Stimulated activated CD4-positive, alpha-beta T cell treated with anti-CD3 and anti-CD28 coated beads, Interleukin-1b, Interleukin-23, amount 100 ng/mL, for 48 hours (primary cell): Measurements from ENCODE around the gene RPS6KA5.
A peak's percentile ranks its signal among the peaks of the same experiment; 100 is the strongest.

Source experiments
- DNase-seq: peaks from one replicate; pipeline ENCODE4 v3.0.0-alpha.2; 2020

The RPS6KA5 gene

GRCh38 chr14:90922141-90922540, 138.3 kb downstream of the RPS6KA5 start:
- no peak for DNase-seq

- no peak for DNase-seq
Observed at GRCh38 chr14:90911121-90911520, 149.3 kb downstream of the RPS6KA5 start.

GRCh38 chr14:90907178-90907577, 153.3 kb downstream of the RPS6KA5 start:
- no peak for DNase-seq

DNA sequence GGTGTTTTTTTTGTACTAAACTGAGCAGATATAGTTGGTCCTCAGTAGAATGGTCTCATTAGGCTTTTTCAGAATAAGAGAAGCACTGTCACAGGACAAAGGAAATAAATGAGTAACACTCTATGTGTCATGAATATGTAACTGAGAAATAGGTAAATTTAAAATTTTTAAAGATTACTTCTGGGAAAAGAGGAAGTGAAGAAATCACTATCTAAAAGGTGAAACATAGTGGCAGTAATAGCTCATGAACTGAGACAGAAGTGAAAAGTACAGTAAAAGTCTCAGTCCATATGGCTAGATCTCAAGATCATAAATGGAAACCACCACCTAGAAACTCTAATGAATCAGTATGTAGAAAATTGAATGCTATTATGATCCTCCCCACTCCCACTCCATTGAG, 154.9 kb downstream of the RPS6KA5 start:
- no peak for DNase-seq

DNA sequence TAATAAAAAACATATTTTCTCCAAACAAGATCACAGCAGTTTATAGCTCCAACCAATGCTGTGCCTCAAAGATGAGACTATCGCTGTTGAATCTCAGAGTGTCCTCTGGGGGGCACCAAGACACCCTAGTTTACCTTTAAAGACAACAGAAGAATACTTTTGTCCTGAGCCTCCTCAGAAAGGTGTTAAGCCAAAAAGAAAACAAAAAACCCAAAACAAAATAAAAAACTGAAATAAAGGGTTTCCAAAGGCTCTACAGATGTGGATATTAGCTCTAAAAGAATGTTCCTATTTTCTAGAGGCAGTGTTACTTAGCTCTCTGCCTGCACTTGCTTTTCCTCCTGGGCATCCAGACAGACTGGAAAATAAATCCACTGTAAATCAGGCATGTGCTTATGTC, 157.3 kb downstream of the RPS6KA5 start:
- DNase-seq, result peak; percentile 41

DNA sequence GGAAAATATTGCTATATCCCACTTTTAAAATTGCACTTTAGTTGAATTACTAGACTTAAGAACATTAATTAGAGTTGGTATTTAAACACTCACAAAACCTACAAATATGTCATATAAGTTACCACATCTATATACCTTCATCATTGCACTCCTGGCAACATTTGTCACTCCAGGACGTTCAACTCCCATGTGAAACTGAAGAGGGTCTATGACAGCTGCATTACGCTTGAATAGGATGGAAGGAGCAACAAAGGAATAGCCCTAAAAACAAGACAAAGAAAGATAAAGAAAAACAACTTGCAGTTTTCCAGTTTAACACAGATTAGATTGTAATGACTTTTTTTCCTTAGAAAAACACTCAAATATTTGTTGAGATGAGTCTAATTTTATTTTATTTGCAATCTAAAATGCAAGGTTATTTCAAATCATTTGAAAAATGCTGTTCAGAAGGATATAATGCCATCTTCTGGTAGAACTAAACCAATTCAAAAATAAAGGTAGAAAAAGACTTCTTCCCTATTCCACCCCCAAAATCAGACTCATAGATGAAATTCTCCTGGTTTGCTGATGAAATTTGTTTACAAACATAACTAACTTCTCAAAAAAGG, 159.9 kb downstream of the RPS6KA5 start:
- no peak for DNase-seq

DNA sequence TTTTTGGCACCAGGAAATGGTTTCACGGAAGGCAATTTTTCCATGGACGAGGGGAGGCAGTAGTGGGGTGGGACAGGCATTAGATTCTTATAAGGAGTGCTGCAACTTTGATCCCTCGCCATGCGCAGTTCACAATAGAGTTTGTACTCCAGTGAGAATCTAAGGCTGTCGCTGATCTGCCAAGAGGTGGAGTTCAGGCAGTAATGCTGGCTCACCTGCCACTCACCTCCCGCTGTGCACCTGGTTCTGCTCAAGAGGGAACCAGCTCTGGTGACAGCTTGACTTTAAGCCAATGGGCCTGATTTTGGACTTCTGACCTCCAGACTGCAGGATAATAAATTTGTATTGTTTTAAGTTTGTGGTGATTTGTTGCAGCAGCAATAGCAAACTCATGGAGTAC, 163.4 kb downstream of the RPS6KA5 start:
- no peak for DNase-seq

DNA sequence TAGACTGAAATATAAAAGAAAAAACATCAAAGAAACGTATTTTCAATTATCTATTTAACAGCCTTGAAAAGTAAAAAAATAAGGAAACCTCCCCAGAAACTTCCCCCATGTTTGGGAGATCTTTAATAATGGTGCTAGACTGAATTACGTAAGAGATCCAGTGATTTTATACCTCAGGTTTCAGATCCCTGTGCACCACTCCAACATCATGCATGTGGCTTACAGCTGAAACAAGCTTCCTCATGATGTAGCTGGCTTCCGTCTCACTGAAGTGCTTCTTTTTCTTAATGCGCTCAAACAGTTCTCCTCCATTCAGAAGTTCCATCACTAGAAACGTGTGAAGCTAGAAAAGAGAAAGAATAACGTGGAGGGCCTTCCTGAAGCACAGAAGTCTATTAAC, 166.2 kb downstream of the RPS6KA5 start:
- no peak for DNase-seq

DNA sequence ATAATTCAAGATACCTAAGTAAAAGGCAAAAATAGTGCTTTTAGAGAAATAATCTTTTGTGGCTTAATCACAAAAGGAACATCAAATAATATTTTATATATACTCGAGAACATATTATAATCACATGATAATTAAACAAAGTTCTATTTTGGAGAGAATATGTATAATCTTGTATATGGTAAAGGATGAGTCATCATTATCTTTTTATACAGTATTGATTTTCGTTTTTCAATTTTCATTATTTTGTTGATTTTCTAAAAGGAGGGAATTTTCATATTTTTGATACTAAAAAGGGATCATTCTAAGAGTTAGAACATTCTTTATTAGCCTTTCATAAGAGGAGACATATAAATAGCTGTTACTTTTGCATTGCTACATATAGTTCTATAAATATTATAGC, 166.9 kb downstream of the RPS6KA5 start:
- no peak for DNase-seq

- DNase-seq, result no peak
Observed at GRCh38 chr14:90892970-90893369, 167.5 kb downstream of the RPS6KA5 start.

DNA sequence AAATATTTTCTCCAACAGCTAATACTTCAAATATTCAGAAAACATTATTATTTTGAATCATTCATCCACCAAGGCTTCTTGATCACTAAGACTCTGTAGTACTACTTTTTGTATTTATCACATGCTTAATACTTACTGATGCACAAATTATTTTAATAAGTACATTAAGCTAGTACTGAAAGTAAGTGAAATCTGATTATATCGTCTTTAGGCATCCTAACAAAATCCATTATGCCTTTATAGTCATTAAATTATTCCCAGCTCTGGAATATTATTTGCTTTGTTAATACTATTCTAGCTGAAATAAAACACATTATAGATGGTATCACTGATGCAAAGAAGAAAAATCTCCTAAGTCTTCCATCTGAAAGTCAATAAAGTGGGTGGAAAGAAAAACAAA, 169.1 kb downstream of the RPS6KA5 start:
- DNase-seq, result no peak

- no peak for DNase-seq
Observed at GRCh38 chr14:90890322-90891020, 170.0 kb downstream of the RPS6KA5 start.

DNA sequence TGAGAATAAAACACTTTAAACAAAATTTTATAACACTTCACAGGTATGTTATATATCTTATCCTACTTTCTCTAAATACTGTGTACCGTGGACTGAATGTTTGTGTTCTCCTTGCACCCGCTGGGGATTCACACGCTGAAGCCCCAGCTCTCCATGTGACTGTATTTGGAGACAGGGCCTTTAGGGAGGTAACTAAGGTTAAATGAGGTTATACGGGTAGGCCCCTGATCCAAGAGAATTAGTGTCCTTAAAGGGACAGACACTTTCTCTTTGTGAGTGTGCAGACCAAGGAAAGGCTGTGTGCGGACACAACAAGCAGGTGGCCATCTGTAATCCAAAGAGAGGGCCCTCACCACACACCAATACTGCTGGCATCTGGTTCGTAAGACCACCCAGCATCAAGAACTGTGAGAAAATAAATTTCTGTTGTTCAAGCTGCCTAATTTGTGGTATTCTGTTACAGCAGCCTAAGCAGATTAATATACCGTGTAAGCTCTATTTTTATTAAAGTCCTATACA, 174.1 kb downstream of the RPS6KA5 start:
- no peak for DNase-seq

- DNase-seq, result no peak
Observed at GRCh38 chr14:90883782-90884181, 176.7 kb downstream of the RPS6KA5 start.

DNA sequence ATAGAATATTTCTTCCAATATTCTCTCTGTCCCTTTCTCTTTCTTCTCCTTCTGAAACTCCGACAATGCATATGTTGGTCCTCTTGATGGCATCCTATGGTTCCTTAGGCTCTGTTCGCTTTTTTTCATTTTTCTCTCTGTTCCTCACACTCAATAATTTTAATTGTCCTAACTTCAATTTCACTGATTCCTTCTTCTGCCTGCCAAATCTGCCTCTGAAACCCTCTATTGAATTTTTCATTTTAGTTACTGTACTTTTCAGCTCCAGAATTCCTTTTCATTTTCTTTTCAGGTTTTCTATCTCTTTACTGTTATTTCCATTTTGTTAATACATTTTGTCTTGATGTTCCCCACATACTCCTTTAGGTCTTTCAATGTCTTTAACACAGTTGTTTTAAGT, 177.2 kb downstream of the RPS6KA5 start:
- DNase-seq, result no peak

GRCh38 chr14:90880282-90880681, 180.2 kb downstream of the RPS6KA5 start:
- DNase-seq, result no peak

DNA sequence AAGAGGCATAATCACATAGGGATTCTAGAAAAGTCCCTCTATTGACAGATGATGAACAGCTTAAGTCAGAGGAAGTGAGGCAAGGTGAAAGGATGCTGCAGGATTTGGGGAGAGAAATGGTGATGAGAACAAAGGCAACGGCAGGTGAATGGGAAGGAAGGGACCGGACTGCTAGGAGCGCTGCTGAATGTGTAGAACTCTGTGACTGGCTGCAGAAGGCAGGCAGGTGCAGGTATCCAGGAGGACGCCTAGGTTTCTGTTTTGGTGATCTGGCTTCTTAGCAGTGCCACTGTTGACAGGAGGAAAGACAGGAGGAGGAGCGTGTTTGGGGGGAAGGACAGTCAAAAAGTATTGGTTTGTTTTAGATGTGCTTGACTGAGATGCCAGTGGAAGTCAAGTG, 185.8 kb downstream of the RPS6KA5 start:
- DNase-seq, result no peak

DNA sequence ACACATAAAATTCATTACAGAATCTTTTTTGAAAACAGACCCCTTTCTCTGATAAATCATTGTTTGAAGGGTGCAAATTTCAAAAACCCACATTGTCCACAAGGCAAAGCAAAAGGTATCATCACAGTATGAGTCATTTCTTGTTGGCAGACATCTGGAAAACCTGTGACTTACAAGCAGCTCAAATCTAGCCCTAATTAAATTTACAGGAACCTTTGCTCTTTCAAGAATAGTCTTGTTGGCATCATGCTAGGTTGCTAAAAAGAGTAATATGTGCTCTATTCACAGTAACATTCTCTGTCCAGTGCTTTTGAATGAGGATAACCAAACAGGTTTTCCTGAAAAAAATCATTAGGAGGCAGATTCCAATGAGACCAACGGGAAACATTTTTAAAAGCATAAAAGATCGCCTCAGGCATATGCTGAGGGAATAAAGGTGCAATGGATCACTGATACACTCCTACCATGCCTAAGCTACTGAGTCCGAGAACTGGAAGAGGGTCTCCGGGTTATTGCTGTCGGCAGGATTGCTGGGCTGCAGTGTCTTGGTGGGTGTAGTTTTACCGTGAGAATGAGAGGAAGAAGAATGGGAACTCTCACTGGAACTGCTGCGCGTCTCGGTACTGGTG, 188.7 kb downstream of the RPS6KA5 start:
- no peak for DNase-seq

GRCh38 chr14:90870950-90871604, 189.4 kb downstream of the RPS6KA5 start:
- no peak for DNase-seq

- DNase-seq, result no peak
Observed at GRCh38 chr14:90867501-90867900, 192.9 kb downstream of the RPS6KA5 start.

DNA sequence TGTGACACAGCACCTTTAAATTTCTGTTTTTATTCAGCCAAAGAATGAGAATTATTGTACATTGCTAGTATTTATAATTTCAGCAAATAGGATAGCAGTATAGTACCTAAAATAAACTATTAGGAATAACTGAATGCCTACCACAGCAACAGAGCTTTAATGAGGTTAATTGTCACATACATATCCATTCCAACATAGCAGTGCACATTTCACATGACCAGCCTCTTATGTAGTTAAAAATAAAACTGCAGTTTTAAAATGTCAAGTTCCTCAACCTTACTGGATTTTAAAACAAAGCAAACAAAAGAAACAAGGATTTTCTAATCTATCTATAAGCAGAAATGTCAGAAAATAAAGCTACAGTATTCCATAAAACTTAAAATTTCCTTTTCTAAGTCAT, 193.6 kb downstream of the RPS6KA5 start:
- DNase-seq, result no peak

GRCh38 chr14:90864741-90865140, 195.7 kb downstream of the RPS6KA5 start:
- no peak for DNase-seq

DNA sequence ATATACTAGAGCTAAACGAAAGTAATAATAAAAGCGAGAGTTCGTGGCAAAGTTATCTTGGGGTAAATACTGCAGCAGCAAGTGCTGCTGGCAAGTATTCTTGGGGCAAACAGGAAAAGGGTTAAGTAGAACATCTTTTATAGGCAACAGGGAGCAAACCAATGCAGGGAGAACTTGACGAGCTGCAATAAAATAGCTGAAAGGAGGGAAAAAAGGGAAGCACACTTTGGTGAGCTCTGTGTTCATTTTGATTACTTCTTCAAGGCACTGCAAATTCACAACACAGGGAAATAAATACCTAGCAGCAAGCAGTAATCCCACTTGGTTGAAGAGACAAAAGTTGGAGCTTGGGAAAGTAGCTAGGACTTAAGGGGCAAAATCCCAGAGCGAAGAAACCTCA, 201.9 kb downstream of the RPS6KA5 start:
- no peak for DNase-seq

- no peak for DNase-seq
Observed at GRCh38 chr14:90857866-90858265, 202.6 kb downstream of the RPS6KA5 start.
